HG02759 (cell line): ENCODE data around the gene CEP350.
"Not testable (repeated sequence)": the region's sequence is repeated elsewhere in the genome, so short reads cannot be mapped to it uniquely, and the experiment has no call there.

Experiments used
- ATAC-seq: cut with Tn5 transposase; IDR thresholded peaks from one replicate; pipeline ENCODE4 v1.9.1; 2021; ENCODE audit warnings: mild to moderate bottlenecking, moderate library complexity; ENCODE audit not compliant: unreplicated experiment

Gene CEP350

GRCh38 chr1:180112984-180113647, 158.5 kb downstream of the CEP350 start:
- ATAC-seq: no peak

GRCh38 chr1:180114396-180114945, 159.9 kb downstream of the CEP350 start:
- no peak for ATAC-seq

- ATAC-seq: no peak
These were observed 162.6 kb downstream of the CEP350 start for GRCh38 chr1:180116964-180117763.

GRCh38 chr1:180117764-180118116, 163.1 kb downstream of the CEP350 start:
- ATAC-seq: no peak

- no peak for ATAC-seq
These were observed 165.2 kb downstream of the CEP350 start for GRCh38 chr1:180119837-180120236.

GRCh38 chr1:180123463-180123936, 168.9 kb downstream of the CEP350 start:
- no peak for ATAC-seq

- no peak for ATAC-seq
These were observed 176.0 kb downstream of the CEP350 start for GRCh38 chr1:180130651-180131050.

GRCh38 chr1:180131510-180131909, 176.9 kb downstream of the CEP350 start:
- no peak for ATAC-seq

- ATAC-seq: no peak
These were observed 178.6 kb downstream of the CEP350 start for GRCh38 chr1:180133193-180133592.

- not testable (repeated sequence) for ATAC-seq
These were observed 179.1 kb downstream of the CEP350 start for GRCh38 chr1:180133688-180134087.

GRCh38 chr1:180135535-180135934, 180.9 kb downstream of the CEP350 start:
- no peak for ATAC-seq

- no peak for ATAC-seq
These were observed 181.8 kb downstream of the CEP350 start for GRCh38 chr1:180136331-180136967.

- ATAC-seq: no peak
These were observed 182.4 kb downstream of the CEP350 start for GRCh38 chr1:180136968-180137356.

GRCh38 chr1:180137776-180138175, 183.2 kb downstream of the CEP350 start:
- no peak for ATAC-seq

GRCh38 chr1:180141381-180141934, 186.8 kb downstream of the CEP350 start:
- ATAC-seq: no peak

- no peak for ATAC-seq
These were observed 188.7 kb downstream of the CEP350 start for GRCh38 chr1:180143359-180143758.

- no peak for ATAC-seq
These were observed 190.2 kb downstream of the CEP350 start for GRCh38 chr1:180144659-180145357.

GRCh38 chr1:180145446-180145845, 190.8 kb downstream of the CEP350 start:
- ATAC-seq: no peak

GRCh38 chr1:180150982-180151381, 196.4 kb downstream of the CEP350 start:
- no peak for ATAC-seq

- no peak for ATAC-seq
These were observed 196.9 kb downstream of the CEP350 start for GRCh38 chr1:180151508-180151907.

- no peak for ATAC-seq
These were observed 198.0 kb downstream of the CEP350 start for GRCh38 chr1:180152588-180152987.
